ENCODE results near the gene KIAA1671. TPM values are rescaled to one million over a fixed set of nuclear protein-coding genes. Genes with fewer than 3 reads are reported as not detected.
A peak's percentile ranks its signal among the peaks of the same experiment; 100 is the strongest.

Gene KIAA1671
- total RNA-seq, 1 experiment from 2014 or later, result 4.7 TPM

- DNase-seq (ENCODE audit: low read depth), result no peak
These were observed 193.8 kb downstream of the KIAA1671 start for GRCh38 chr22:25146307-25146706.

GRCh38 chr22:25146906-25147641 lies 194.6 kb downstream of the KIAA1671 start:
- DNase-seq (ENCODE audit: low read depth), result no peak

GRCh38 chr22:25147642-25147928 lies 195.1 kb downstream of the KIAA1671 start:
- no peak for DNase-seq (ENCODE audit: low read depth)

DNA sequence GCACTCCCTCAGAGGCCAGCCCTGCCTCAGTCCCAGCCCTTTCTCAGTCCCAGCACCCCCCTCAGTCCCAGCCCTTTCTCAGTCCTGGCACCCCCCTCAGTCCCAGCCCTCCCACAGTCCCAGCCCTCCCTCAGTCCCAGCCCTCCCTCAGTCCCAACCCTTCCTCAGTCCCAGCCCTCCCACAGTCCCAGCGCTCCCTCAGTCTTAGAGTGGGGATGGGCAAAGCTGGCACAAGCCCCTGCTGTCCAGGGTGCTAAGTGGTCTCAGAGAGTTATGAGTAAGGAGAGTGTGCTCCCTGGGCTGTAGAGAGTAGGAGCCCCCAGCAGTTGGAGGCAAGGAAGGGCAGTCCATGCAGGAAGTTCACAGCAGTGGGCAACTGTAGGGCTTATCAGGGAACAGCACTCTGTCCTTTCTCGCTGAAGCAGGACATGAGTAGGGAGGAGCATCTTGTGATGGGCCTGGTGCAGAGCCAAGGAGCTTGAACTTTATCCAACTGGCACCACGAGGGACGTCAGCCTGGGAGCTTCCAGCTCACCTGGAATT lies 195.7 kb downstream of the KIAA1671 start:
- no peak for DNase-seq (ENCODE audit: low read depth)

- DNase-seq (ENCODE audit: low read depth), result no peak
These were observed 196.5 kb downstream of the KIAA1671 start for GRCh38 chr22:25149014-25149413.

GRCh38 chr22:25153961-25154666 lies 201.6 kb downstream of the KIAA1671 start:
- peak; percentile 66 for DNase-seq (ENCODE audit: low read depth)

GRCh38 chr22:25154667-25154999 lies 202.1 kb downstream of the KIAA1671 start:
- DNase-seq (ENCODE audit: low read depth), result no peak

DNA sequence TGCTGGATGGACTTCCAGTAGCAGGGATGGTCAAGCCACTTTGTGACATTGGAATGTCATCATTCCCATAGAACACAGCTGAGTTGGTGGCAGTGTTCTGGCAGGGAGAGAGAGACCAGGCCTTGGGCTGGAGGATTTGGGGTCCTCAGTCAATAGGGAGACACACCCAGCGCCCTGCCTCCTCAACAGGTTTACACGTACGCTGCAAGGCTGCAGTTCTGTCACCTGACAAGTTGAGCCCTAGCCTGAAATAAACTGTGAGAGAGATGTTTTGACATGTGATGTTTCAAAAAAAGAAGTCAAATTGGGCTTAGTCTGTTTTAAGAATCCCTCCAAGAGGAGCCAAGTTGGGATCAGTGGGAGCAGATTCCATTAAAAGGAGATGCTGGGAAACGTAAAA lies 204.2 kb downstream of the KIAA1671 start:
- no peak for DNase-seq (ENCODE audit: low read depth)

DNA sequence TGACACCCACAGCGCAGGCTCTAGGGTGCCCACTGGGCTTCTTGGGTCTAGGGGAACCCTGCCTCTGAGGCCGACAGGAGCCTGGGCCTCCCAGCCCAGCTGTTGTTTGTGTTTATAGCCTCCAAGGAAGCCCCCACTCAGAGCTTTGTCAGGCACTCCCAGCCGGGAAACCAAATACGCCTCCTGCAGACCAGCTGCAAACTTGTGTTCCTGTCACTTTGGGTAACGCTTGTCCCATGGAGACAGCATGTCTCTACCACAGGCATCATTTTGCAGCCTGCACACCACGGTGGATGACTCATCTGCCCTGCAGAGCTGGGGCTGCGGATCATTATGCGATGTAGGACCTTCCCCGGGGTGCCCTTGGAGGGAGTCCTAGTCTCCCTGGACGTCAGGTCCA lies 206.5 kb downstream of the KIAA1671 start:
- peak; percentile 82 for DNase-seq (ENCODE audit: low read depth)

DNA sequence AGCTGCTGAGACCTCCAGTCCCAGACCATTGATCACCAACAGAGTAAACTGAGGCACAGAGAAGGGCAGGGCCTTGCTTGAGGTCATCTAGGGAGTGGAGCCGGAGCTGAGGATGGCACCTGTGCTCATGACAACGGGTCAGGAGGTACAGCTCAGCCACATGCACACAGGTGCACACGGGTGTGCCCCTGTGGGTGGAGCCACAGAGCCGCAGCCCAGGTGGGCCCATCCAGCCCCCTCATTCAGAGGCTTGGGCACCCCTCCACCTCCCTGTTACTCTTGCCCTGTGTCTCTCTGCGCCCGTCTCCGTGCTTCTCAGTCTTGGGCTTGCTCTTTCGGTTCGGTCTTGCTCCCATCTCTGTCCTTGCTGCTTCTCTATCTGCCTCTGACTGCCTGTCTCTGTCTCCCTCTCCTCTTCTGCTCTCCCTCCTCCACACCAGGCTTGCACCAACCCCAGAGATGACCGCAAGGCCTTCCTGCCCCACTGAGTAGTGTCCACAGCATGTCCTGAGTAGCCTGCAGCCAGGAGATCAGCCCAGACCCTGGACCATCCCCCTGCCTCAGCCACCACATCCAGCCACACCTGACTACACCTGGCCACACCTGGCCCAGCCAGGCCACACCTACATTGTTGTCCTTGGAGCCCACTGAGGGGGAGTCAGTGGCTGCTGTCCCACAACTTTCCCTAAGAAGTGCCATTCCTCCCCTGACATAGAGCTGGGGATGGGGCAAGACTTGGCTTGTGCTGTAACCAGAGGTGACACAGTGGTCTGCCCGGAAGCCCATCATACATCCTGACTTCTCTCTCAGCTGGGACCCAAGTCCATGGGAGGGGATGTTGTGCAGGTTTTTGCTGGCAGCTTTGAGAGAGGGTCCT lies 207.8 kb downstream of the KIAA1671 start:
- DNase-seq (ENCODE audit: low read depth), result no peak

DNA sequence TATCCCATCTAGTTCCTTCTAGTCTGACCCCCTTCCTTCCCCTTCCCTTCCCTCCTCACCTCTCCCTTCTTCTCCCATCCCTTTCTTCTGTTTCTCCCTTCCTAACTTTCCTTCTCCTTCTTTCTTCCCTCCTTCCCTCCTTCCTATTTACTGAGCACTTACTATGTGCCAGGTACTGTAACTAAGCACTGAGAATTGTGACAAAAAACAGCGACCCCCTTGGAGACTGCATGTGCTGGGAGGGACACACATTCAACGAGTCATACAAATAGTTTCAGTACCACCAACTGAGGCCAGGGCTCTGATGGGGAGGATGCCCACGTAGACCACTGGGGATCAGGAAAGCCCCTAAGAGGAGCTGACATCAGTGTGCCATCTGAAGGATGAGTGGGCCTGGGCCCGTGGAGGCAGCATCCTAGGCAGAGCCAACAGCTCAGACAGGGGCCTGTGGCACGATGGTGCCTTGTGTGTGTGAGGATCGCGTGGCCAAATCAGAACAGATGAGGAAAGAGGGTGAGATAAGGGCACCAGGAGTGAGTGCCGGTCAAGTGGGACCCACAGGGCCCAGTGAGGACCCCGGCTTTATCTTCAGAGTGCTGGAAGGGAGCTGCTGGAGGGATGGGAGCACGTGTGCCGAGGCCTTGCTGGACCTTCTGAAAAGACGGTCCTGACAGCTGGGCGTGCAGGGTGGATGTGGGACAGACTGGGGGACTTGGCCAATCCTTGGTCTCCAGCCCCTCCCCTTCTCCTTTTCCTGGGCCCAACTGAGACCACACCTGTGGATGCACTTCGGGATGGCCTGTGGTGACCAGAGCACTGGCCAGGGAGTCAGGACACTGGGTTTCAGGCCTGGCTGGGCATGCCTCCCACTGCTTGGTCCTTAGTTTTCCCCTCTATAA lies 208.8 kb downstream of the KIAA1671 start:
- DNase-seq (ENCODE audit: low read depth), result no peak

GRCh38 chr22:25161916-25162530 lies 209.5 kb downstream of the KIAA1671 start:
- no peak for DNase-seq (ENCODE audit: low read depth)

GRCh38 chr22:25162561-25162960 lies 210.0 kb downstream of the KIAA1671 start:
- no peak for DNase-seq (ENCODE audit: low read depth)

GRCh38 chr22:25165785-25166184 lies 213.3 kb downstream of the KIAA1671 start:
- DNase-seq (ENCODE audit: low read depth), result no peak

DNA sequence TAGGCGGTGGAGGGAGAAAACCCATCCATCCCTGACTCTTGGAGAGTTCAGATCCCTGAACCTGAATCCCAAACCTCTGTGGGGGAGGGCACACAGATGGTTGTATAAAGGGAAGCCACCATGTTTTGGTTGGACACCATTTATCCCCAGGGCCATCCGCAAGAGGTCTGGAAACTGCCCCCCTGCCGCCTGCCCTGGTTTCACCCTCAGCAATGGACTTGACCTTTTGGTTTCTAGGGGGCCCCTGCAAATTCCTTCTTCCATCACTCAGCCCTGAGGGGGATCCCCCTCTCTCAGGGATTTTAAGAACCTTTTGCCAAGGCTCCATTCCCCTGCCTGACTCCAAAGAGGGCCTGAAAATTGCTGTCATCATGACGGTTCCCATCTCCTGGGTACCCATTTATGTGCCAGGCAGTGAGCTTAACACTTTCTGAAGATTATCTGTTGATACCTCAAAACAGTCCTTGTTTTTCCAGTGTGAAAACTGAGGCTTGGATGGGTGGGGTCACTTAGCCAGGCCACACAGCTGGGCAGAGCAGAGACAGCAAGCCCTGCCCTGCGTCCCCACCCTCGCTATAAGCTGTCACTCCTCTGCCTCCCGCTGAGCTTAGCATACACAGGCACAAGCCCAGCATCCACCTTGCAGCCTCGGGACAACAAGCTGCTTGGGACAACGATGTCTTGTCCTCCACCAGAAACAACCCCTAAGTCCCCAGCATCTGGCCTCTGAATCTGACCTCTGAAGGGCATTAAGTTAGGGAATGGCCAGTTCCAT lies 213.9 kb downstream of the KIAA1671 start:
- DNase-seq (ENCODE audit: low read depth), result no peak

DNA sequence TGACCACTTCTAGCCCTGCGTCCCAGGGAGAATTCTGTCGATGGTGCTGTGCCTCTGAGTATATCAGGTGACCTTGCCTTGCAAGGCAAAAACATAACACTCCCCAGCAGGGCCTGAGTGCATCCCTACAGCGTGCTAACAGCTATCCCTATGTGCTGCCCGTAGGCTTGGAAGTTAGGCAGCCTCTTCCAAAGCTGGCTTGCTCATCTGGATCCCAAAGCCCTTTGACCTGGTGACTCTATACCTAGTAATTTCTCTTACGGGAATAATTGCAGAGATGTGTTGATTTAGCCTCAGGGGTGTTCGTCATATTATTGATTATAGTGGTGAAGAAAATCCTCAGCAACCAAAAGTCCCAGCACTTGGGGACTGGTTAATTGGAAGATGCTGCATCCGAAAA lies 214.6 kb downstream of the KIAA1671 start:
- DNase-seq (ENCODE audit: low read depth), result no peak

DNA sequence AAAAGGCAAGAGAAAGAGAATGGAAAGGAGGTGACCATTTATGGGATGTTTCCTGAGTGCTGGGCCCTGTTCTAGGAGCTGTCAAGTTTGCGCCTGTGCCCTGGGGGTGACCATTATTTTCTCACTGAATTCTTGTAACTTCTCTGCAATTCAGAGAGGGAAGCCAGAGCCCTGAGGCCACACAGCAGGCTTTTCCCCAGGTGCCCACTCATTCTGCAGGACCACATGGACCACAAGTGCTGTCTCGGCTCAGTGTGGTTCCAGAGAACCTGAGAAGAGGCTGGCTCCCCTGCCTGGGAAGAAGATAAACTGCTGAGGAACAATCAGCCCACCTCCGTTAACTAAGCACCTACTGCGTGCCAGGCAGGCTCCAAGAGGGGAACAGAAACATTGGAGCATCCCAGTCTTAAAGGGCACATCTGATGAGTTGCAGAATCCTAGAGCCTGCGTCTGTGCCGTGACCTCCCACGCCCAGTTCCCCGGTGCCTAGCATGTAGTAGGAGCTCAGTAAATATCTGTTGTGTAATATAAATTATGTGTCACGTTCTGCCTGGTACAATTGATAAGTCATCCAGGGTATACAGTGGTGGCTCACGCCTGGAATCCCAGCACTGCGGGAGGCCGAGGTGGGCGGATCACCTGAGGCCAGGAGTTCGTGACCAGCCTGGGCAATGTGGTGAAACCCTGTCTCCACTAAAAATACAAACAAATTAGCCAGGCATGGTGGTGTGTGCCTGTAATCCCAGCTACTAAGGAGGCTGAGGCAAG lies 215.5 kb downstream of the KIAA1671 start:
- no peak for DNase-seq (ENCODE audit: low read depth)

DNA sequence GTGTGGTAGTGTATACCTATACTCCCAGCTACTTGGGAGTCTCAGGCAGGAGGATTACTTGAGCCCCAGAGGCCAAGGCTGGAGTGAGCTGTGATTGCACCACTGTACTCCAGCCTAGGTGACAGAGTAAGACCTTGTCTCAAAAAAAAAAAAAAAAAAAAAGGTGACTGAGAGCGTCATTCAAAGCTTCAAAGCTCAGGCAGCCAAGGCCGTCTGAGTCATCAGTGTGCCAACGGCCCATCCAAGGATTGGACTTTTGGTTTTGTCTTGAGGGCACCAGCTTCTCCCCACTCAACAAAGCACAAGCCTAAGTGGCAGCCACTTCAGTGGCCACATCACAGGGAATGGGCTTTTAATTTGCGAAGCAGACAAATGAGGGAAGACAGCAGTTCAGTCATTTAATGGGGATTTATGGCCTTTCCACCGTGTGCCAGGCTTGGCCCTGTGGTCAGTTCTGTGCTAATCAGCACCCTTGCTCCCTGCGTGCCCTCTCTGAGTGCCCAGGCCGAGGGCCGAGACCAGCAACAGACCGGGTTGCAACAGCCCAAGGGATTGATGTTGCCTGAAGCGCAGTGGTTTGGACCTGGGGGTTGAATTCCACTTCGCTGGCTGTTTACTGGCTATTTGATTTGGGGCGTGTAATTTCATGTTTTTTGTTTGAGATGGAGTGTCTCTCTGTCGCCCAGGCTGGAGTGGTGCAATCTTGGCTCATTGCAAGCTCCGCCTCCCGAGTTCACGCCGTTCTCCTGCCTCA lies 216.9 kb downstream of the KIAA1671 start:
- peak; percentile 47 for DNase-seq (ENCODE audit: low read depth)
